GM18505 (cell line): Measurements from ENCODE around the gene STEAP1B.
"Not testable (repeated sequence)": the region's sequence is repeated elsewhere in the genome, so short reads cannot be mapped to it uniquely, and the experiment has no call there.

Experiments used
- ATAC-seq: cut with Tn5 transposase; IDR thresholded peaks from one replicate; pipeline ENCODE4 v1.9.1; 2021; ENCODE audit not compliant: unreplicated experiment
- POLR2A ChIP-seq: IDR thresholded peaks from 4 replicates; pipeline ENCODE4 v1.6.1; 2011; ENCODE audit warnings: borderline replicate concordance; ENCODE audit not compliant: insufficient read depth, insufficient read length; ENCODE audit errors: extremely low read depth

Gene STEAP1B

DNA sequence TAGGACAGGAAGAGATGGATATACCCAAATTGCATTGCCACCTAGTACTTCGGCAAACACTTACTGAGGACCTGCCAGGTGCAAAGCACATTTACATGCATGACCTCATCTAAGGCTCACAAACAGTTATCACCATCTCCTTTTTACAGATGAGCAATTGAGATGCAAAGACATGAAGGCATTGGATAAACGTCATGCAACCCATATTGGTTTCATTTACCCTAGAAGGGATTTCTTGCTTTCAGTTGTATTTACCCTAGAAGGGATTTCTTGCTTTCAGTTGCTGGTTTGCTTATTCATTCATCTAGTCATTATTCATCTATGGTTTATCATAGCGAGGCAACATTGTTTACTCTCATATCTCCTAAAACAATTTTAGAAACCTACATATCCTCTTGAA is 52.2 kb downstream of the STEAP1B start:
- peak; percentile 72 for ATAC-seq

DNA sequence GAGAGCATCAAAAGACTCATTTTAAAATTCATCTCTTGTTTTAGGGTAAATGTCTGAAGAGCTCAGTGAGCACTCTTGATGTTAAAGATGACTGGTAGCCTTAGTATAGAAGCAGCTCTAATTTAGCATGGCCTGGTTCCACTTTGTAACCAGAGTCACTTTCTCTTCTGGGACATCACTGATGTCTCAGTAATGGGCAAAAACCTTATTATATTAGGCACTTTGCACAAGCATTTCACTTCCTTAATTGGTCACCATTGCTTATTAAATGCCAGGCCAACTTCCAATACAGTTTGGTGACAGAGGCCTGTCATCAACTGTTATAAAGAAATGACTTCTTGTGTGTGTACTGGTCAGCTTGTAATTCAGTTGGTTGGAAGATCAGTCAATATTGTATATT is 53.0 kb downstream of the STEAP1B start:
- ATAC-seq, result no peak
- TF ChIP-seq POLR2A, result no peak

More for the DNA sequence above, 52.2 kb downstream of the STEAP1B start:
- TF ChIP-seq POLR2A, result no peak

DNA sequence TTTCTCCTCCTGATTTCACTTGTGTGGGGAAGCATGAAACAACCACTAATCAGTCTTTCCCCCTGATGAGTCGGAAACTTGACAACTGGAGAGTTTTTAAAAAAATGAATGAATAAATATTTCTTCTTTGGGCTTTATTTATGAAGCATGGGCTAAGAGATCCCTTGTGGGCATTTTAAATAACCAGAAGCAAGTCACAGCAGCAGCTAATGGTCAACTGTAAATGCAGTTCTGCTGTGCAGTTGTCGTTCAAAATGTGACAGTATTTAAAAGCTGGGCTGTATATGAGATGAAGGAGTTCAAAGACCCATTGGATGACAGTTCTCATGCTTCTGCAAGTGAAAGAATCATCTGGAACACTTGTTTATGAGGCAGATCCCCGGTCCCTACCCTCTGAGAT is 54.1 kb downstream of the STEAP1B start:
- no peak for TF ChIP-seq POLR2A
- no peak for ATAC-seq

DNA sequence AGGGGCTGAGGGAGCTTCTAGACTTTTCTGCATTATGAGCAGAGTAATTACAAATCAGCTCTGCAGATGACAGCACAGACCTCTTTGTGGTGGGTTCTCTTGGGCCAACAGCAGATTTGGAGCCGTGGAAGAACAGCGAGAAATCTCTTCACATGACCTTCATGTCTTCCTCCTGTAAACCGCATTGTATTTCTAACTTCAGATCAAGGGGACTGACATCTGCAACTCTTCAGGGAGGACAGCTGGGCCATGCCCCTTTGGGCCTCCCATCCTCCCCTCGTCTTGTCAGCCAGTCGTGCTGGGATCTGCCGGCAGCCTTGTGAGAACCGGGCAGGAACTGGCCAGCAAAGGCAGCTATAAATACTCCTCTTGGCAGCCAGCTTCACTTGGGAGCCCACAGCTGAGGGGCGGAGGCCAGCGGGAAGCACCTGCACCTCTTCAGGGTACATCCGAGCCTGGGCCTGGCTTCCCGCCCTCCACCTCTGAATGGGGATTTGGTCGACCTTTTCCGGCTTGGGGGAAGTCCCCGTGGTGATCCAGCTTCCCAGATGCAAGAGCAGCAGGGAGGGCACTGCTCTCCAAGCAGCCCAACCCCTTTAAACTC is 54.7 kb downstream of the STEAP1B start:
- peak; percentile 30 for ATAC-seq
- TF ChIP-seq POLR2A, result no peak

DNA sequence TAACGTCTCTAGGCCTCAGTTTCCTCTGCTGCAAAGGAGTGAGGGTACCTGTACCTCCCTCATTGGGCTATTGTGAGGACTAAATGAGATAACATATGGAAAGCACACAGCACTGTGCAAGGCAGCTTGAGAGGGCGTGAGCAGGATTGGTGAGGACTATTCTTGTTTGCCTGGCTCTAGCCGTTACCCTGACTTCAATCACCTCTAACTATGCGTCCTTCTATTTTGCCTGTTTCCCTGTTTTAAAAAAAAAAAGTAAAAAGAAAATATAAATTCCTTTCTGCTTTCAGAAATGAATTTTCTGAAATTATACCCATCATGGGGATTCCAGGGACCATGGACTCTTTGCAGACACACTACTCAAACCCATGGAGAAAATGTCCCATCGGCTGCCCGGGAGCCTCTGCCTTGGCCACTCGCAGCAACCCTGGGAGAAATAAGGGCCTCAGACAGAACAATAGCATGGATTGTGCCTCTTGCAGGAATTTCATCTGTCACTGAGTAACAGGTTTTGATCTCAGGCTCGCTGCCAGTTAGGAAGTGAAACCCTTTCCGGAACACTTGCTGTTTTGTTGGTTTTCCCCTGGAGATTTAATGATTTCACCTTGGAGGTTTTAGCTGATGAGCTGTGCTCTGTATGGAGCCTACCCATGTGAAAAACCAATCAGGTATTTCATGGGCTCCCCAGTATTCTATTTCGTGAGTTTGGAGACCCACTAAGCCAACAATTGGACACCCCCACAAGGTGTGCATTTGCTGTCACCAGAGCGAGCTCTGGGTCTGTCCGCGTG is 55.6 kb downstream of the STEAP1B start:
- ATAC-seq, result no peak
- TF ChIP-seq POLR2A, result no peak

DNA sequence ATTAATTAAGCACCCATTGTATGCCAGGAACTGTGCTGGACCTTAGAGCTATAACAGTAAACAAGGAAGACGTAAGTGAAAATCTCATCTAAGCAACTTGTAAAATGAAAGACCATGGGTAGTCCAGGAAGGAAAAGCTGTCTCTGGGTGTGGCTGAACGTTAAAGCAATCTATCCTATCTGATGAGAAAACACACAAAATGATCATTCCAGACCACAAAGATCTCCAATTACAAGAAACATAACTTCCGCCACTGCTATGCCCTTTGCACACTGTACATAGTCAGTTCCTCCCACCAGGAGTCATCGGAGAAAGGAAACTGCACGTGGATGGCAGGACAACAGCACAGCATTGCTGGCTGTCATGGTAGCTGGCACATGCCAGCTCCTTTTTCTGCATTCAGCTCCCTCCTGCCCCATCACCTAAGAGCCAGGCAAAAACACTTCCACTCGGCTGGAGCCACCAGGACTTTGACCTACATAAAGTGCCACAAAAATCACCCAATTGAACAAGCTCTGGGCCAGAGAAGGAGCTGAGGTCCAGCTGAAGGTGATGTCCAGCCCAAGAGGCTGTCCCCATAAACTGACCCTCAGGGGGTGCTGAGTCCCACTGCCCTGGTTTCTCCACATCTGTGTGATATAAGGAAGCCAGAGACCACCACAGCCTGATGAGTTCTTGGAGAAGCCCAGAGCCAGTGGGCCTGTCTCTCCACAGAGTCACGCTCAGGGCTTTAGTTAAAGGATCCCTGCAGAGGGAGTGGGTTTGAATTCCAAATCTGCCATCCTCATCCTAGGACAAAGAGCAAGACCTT is 56.4 kb downstream of the STEAP1B start:
- no peak for ATAC-seq
- no peak for TF ChIP-seq POLR2A

DNA sequence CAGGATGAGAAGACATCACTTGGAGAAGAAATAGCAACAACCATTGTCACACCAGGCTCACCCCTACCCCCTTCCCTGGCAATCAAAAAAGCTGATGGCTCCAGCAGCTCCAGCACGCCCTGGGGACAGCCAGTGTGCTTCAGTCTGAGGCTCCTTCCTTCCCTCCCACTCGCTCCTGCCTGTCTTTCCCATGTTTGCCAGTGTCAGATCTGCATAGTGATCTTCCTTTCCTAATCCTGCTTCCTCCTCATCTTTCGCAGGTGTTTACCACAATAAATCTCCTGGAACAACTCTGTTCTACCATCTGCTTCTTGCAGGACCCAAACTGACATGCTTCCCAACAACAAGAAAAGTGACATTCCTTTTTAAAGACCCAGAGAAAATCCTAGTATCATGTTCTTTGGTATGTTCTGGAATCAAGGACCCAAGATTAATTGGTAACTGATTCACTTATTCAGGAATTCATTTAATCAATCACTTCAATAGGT is 57.1 kb downstream of the STEAP1B start:
- no peak for TF ChIP-seq POLR2A
- ATAC-seq, result no peak

DNA sequence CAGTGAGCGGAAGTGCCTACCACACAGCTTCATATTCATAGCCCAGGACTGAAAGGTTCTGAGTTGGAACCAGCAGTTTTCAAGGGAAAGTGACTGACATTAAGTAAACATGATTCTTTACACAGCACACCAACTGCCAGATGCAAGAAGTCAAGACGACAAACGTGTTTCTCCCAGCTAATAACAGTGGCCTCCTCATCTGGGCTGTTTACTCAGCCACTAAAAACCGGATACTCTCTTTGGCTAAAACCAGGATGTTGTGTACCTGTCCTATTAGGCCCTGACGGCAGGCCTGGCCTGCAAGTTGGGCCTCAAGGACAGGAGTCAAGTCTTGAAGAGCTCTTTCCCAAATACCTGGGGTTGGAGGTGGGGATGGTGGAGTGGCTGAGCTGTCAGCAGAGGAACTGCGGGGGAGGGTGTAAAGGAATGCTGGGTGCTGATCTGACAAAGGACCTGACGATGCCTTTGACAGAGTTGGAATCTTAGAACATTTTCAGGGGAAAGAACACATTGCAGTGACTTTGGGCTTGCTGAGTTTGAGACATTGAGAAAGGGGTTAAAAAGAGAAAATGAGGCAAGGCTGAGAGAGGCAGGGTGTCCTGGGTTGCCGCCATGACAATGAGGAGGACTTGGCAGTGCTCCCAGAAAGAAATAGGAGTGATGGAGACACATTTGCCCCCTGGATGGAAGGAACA is 57.7 kb downstream of the STEAP1B start:
- no peak for ATAC-seq
- TF ChIP-seq POLR2A, result no peak

DNA sequence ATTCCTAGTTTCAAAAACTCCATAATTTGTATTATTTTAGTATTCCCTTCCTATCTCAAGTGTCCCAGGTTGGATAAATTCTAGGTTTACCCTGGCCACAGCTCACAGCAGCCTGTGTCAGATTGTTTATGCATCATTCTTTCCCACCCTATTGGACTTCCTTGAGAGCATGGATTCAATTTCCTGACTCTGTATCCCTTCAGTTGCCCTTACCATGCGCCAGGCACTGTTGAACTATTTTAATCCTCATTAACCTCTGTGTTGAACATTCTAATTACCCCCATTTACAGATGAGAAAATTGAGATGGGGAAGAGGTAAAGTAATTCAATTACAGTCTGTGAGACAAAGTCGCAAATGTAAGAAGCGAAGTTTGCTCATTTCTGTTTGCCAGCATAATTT is 58.8 kb downstream of the STEAP1B start:
- no peak for ATAC-seq

DNA sequence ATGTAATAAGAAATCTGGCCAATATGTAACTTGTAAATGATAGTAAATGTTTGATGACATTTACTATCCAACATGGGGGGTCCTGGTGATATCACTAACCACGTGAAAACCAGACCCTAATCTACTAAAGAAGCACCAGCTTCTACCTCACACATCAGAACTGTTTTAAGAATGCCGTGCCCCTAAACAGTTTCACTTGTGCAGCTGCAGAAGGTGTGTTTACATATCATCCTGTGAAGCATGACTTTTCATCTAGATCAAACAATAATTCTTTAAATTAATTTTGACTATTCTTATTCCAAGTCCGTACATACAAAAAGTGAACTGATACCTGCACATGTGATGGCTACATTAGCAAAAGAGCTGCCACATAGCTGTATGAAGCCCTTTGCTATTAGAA is 61.0 kb downstream of the STEAP1B start:
- no peak for TF ChIP-seq POLR2A
- ATAC-seq, result peak; percentile 58

More for the DNA sequence above, 58.8 kb downstream of the STEAP1B start:
- no peak for TF ChIP-seq POLR2A

DNA sequence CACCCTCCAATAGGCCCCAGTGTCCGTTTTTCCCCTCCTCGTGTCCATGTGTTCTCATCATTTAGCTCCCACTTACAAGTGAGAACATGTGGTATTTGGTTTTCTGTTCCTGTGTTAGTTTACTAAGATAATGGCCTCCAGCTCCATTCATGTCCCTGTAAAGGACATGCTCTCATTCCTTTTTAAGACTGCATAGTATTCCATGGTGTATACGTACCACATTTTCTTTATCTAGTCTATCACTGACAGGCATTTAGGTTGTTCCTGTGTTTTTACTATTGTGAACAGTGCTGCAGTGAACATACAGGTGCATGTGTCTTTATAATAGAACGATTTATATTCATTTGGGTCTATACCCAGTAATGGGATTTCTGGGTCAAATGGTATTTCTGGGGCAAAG is 63.4 kb downstream of the STEAP1B start:
- not testable (repeated sequence) for ATAC-seq

DNA sequence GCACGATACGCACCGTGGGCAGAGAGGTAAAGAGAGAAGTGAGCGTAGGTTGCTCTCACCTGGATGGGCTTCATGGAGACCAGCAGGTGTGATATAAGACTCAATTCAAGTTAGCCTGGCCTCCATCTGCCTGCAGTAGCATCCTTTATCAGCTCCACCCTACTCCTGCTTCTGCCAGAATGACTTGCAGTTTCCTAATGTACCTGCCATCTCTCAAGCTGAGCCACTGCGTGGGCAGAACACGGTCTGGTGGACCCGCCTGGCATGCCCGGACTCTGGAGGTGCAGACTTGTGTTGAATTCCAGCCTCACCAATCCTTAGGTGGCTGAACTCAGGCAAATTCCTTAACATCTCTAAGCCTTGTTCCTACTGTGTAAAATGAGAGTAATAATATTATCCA is 64.3 kb downstream of the STEAP1B start:
- peak; percentile 8 for ATAC-seq
- TF ChIP-seq POLR2A, result no peak

DNA sequence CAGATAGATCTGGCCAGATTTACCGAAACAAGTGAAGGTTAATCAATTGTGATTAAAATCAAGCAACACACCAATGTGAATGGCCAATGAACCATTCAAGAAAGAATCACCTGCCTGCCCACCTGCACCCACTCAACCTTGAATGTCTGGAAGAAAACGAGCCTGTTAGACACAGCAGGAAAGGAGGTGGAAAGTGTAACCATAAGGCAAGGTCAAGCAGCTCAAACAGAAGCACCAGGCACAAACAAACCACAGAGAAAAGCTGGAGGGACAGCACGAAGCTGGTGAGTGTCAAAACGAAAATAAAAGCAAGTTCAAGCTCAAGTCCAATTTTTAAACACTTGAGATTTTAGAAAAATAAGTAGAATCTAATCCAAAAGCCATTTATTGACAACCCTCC is 64.9 kb downstream of the STEAP1B start:
- peak; percentile 78 for ATAC-seq
- TF ChIP-seq POLR2A, result no peak
